AG08396 (cell line): ENCODE measurements around the gene TMPRSS6.

Source experiments
- DNase-seq: peaks from one replicate; pipeline ENCODE4 v3.0.0; 2012; ENCODE audit warnings: low spot score, mixed read lengths

TMPRSS6 gene

GRCh38 chr22:37028692-37029674 lies 80.5 kb downstream of the TMPRSS6 start:
- DNase-seq, result no peak

DNA sequence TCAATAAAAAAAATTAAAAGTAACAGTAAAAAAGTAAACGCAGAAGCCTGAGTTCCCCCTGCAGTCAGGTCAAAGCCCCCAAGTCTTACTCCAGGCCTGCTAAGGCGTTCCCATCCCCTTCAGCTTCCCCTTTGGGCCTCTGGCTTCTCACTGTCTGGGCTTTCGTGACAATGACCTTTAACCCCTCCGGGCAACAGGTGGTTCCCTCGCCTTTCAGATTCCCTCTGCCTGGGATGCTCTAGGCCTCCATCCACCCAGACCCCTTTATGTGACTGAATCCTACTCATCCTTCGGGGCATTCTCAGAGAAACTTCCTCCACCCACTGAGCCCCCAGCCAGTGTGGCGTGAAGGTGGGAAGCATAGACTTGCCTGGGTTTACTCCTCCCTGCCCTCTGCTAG lies 82.0 kb downstream of the TMPRSS6 start:
- DNase-seq, result no peak

- no peak for DNase-seq
Observed at GRCh38 chr22:37026325-37026724, 83.2 kb downstream of the TMPRSS6 start.

GRCh38 chr22:37025500-37026070 lies 83.9 kb downstream of the TMPRSS6 start:
- DNase-seq, result no peak

DNA sequence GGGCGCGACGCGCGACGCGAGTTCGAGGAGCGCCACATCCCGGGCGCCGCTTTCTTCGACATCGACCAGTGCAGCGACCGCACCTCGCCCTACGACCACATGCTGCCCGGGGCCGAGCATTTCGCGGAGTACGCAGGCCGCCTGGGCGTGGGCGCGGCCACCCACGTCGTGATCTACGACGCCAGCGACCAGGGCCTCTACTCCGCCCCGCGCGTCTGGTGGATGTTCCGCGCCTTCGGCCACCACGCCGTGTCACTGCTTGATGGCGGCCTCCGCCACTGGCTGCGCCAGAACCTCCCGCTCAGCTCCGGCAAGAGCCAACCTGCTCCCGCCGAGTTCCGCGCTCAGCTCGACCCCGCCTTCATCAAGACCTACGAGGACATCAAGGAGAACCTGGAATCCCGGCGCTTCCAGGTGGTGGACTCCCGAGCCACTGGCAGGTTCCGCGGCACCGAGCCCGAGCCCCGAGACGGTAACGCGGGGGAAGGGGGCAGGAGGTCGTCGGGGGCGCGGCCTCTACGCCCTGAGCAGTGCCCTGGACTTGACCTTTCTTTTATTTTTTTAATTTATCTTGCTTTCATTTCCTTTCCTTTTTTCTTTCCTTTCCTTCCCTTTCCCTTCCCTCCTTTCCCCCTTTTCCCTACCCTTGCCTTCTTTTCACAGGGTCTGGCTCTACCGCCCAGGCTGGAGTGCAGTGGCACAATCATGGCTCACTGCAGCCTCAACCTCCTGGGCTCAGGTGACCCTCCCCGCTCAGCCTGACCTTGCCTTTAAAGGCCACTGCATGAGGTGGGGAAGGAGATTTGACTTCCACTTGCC lies 85.0 kb downstream of the TMPRSS6 start:
- no peak for DNase-seq

DNA sequence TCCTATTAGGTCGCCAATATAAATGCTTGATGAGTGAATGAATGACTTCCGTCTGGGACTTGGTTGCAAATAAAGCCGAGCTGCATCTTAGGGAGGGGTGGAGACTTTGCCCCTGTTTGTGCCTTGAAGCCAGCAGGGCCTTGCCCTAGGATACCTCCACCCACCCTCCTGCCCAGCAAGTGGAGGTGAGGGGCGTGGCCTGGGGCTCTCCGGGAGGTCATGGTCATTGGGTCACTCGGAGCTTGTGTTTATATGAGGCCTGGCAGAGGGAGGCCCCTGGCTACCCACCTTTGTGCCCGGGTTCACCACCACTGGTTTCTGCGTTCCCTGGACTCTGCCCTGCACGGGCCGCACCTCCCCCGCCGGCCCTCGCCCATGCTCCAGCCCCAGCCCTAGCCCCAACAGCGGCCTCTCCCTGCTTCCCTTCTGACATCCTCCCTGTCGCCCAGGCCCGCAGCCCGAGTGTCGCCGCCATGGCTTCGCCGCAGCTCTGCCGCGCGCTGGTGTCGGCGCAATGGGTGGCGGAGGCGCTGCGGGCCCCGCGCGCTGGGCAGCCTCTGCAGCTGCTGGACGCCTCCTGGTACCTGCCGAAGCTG lies 85.7 kb downstream of the TMPRSS6 start:
- DNase-seq, result no peak

- no peak for DNase-seq
Observed at GRCh38 chr22:37022483-37023337, 86.8 kb downstream of the TMPRSS6 start.

DNA sequence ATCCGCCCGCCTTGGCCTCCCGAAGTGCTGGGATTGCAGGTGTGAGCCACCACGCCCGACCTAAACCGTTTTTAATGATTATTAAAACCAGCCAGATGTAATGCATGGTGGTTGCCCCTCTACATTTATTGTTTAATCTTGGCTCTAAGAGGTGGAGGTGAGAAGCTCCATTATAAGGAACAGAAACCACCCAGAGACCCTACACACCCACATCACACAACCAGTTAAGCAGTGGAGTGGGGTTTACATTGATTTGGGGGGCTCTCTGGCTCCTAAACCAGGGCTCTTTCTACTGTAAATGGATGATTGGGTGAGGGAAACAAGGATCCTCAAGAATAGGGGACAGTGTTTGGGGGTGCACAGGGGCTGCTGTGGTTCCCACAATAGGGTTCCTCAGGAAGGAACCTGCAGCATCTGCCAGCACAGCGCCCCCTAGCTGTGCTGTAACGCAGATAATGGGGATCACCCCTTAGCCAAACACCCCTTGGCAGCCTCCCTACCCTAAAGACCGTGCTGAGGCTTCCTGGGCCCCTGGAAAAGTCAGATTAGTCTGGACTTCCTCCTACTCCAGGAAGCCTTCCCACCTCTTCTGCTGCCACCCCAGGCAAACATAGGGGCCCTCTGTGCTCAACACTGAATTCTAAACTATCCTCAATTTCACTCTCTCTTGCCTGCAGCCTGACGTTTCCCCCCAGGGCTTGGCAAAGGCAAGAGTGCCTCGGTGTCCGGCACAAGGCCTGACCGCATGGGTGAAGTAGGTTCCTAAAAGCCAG lies 87.6 kb downstream of the TMPRSS6 start:
- peak; percentile 76 for DNase-seq

DNA sequence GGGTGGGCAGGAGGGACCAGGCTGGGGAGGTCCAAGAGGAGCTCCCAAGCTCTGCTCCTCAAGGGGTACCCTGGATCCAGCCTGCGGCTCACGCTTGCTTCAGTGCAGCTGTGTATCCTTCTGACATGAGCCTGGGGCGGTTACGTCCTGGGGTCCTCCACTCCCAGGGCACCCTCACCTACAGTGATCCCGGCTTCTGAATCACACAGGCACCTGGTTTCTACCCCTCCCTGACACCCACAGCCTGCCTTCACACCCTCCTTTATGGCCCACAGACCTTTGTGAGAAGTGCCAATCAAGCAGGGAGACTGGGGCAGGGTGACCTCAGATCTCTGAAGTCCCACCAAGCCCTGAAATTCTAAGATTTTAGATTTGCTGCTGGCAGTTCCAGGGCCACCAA lies 88.5 kb downstream of the TMPRSS6 start:
- DNase-seq, result no peak

DNA sequence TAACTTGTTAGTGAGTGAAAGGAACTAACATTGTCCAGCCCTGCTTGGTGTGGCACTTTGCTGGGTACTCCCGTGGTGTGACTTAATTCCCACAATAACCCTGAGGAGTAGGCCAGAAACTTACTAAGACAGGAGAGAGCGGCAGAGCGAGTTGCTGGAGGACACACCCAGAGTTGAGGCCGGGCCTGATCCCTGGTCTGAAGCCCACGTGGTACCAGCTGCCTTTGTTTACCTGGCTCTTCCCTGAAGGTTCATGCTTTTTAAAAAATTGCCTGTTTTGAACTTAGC lies 89.4 kb downstream of the TMPRSS6 start:
- DNase-seq, result peak; percentile 62

DNA sequence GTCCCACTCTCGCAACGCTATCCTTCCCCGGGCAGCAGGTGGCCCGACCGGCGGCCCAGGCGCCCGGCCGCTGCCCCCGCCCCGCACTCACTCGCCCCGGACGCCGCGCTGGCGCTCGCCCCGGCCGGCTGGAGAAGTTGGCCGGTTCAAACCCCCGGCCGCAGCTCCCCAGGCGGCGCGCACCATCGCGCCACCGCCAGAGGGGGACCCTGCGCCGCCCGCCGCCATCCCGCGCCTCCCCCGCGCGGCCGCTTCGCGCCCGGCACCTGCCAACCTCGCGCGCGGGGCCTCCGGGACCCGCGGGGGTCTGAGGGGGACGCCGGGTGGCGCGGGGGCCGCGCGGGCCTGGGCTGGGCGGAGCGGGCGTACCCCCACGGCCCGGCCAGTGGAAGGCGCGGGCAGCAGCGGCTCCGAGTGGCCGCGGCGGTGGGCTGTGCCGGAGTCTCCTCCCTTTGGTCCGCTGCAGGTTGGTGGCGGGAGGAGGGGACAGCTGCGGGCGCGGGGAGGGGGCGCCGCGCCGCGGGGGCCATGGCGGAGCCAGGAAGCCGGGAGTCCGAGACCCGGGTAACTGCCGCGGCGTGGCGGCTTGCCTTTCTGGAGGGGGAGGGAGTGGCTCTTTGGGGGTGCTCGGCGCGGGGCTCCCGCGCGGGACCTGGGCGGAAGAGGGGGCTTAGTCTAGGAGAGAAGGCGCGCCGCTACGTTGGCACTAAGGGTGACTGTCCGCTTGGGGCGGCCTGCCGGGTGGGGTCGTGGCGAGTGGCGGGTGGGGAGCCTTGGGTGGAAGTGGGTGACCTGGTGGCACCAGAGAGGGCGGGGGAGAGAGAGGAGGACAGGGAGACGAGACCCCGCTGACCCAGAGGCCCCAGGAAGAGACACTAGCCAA lies 90.0 kb downstream of the TMPRSS6 start, which contains the start of the genes MPST and TST:
Gene MPST (plus strand): TSS at position 434 of the 883 bp plus-strand sequence. CDS start 95 bp downstream, at position 529.
Gene TST (minus strand): TSS at position 139 of the 883 bp plus-strand sequence. CDS start 715 bp downstream, outside the sequence.
- peak; percentile 91 for DNase-seq

- peak; percentile 59 for DNase-seq
Observed at GRCh38 chr22:37018815-37019308, 90.7 kb downstream of the TMPRSS6 start.

GRCh38 chr22:37018086-37018814 lies 91.3 kb downstream of the TMPRSS6 start:
- no peak for DNase-seq

GRCh38 chr22:37017356-37017755 lies 92.2 kb downstream of the TMPRSS6 start:
- DNase-seq, result no peak

GRCh38 chr22:37016134-37016910 lies 93.2 kb downstream of the TMPRSS6 start:
- DNase-seq, result no peak

- no peak for DNase-seq
Observed at GRCh38 chr22:37015587-37015878, 94.0 kb downstream of the TMPRSS6 start.
